ENCODE measurements around the gene TMPRSS11E.
"Not testable (repeated sequence)": the region's sequence is repeated elsewhere in the genome, so short reads cannot be mapped to it uniquely, and the experiment has no call there.

The TMPRSS11E gene

GRCh38 chr4:68447201-68447600 is at the start of gene TMPRSS11E:
Gene TMPRSS11E, plus strand, starts transcription at chr4:68447463. Its CDS starts 50 bp downstream, at chr4:68447513.
- no peak within 1 kb of the TSS for H3K4me3 ChIP-seq (IDR thresholded peaks at IDR 0.05; ENCODE audit: insufficient read depth, low read depth, low read length)
- no peaks in the 10 kb centered on the region for H3K79me2 ChIP-seq (ENCODE audit: insufficient read depth, low read depth)
- no peak within 1 kb of the TSS for H3K27ac ChIP-seq
- no peaks in the 10 kb centered on the region for H3K27me3 ChIP-seq (ENCODE audit: insufficient read depth, low read depth)
- H3K4me2 ChIP-seq: no peak within 1 kb of the TSS
- no peak within 1 kb of the TSS for H3K9ac ChIP-seq
- H2AFZ ChIP-seq (ENCODE audit: low read depth): no peak within 1 kb of the TSS
- no peaks in the 10 kb centered on the region for H4K20me1 ChIP-seq (ENCODE audit: insufficient read depth)
- H3K4me1 ChIP-seq (ENCODE audit: low read depth, poor library complexity, severe bottlenecking): no peaks in the 10 kb centered on the region
- no peaks in the 10 kb centered on the region for H3K36me3 ChIP-seq (ENCODE audit: insufficient read depth)
- no peak for TF ChIP-seq CTCF (conservative IDR thresholded peaks at IDR 0.05; ENCODE audit: low read depth, low read length)

GRCh38 chr4:68399306-68399705 is 48.0 kb upstream of the TMPRSS11E start:
- H3K9ac ChIP-seq: no peak overlapping the region
- no peak overlapping the region for H2AFZ ChIP-seq (ENCODE audit: low read depth)
- no peaks in the 10 kb centered on the region for H3K27me3 ChIP-seq (ENCODE audit: insufficient read depth, low read depth)
- H3K79me2 ChIP-seq (ENCODE audit: insufficient read depth, low read depth): no peaks in the 10 kb centered on the region
- no peak overlapping the region for H3K4me2 ChIP-seq
- TF ChIP-seq CTCF (conservative IDR thresholded peaks at IDR 0.05; ENCODE audit: low read depth, low read length): no peak
- no peaks in the 10 kb centered on the region for H4K20me1 ChIP-seq (ENCODE audit: insufficient read depth)
- H3K4me1 ChIP-seq (ENCODE audit: low read depth, poor library complexity, severe bottlenecking): no peaks in the 10 kb centered on the region
- H3K27ac ChIP-seq: no peak overlapping the region
- H3K36me3 ChIP-seq (ENCODE audit: insufficient read depth): no peaks in the 10 kb centered on the region
- no peak overlapping the region for H3K4me3 ChIP-seq (IDR thresholded peaks at IDR 0.05; ENCODE audit: insufficient read depth, low read depth, low read length)

GRCh38 chr4:68401231-68401630 is 46.0 kb upstream of the TMPRSS11E start:
- Histone ChIP-seq H3K27ac (no peak overlapping the region), H3K36me3 (ENCODE audit: insufficient read depth) (no peaks in the 10 kb centered on the region), H3K4me2 (no peak overlapping the region), H4K20me1 (ENCODE audit: insufficient read depth) (no peaks in the 10 kb centered on the region), H3K4me1 (ENCODE audit: low read depth, poor library complexity, severe bottlenecking) (no peaks in the 10 kb centered on the region), H2AFZ (ENCODE audit: low read depth) (no peak overlapping the region), H3K4me3 (IDR thresholded peaks at IDR 0.05; ENCODE audit: insufficient read depth, low read depth, low read length) (no peak overlapping the region), H3K79me2 (ENCODE audit: insufficient read depth, low read depth) (no peaks in the 10 kb centered on the region), H3K9ac (no peak overlapping the region), H3K27me3 (ENCODE audit: insufficient read depth, low read depth) (no peaks in the 10 kb centered on the region)
- no peak for TF ChIP-seq CTCF (conservative IDR thresholded peaks at IDR 0.05; ENCODE audit: low read depth, low read length)

- no peak overlapping the region for H3K27ac ChIP-seq
These were observed 43.1 kb upstream of the TMPRSS11E start for GRCh38 chr4:68404153-68404552.

GRCh38 chr4:68405718-68406478 is 41.4 kb upstream of the TMPRSS11E start:
- not testable (repeated sequence) for H3K4me3 ChIP-seq (IDR thresholded peaks at IDR 0.05; ENCODE audit: insufficient read depth, low read depth, low read length); H3K9ac ChIP-seq; H3K4me1 ChIP-seq (ENCODE audit: low read depth, poor library complexity, severe bottlenecking); H3K79me2 ChIP-seq (ENCODE audit: insufficient read depth, low read depth); H3K27ac ChIP-seq; H3K27me3 ChIP-seq (ENCODE audit: insufficient read depth, low read depth); H4K20me1 ChIP-seq (ENCODE audit: insufficient read depth); H3K36me3 ChIP-seq (ENCODE audit: insufficient read depth); H2AFZ ChIP-seq (ENCODE audit: low read depth); H3K4me2 ChIP-seq

More at GRCh38 chr4:68404153-68404552, 43.1 kb upstream of the TMPRSS11E start:
- Histone ChIP-seq H3K4me2 (no peak overlapping the region), H3K9ac (no peak overlapping the region), H3K4me1 (ENCODE audit: low read depth, poor library complexity, severe bottlenecking) (no peaks in the 10 kb centered on the region), H3K27me3 (ENCODE audit: insufficient read depth, low read depth) (no peaks in the 10 kb centered on the region), H2AFZ (ENCODE audit: low read depth) (no peak overlapping the region), H3K4me3 (IDR thresholded peaks at IDR 0.05; ENCODE audit: insufficient read depth, low read depth, low read length) (no peak overlapping the region), H3K36me3 (ENCODE audit: insufficient read depth) (no peaks in the 10 kb centered on the region), H3K79me2 (ENCODE audit: insufficient read depth, low read depth) (no peaks in the 10 kb centered on the region), H4K20me1 (ENCODE audit: insufficient read depth) (no peaks in the 10 kb centered on the region)
- no peak for TF ChIP-seq CTCF (conservative IDR thresholded peaks at IDR 0.05; ENCODE audit: low read depth, low read length)

All from KMS-11 (cell line).